Endothelial cell of umbilical vein (primary cell): ENCODE results near the gene RASSF3. TPM values are rescaled to one million over a fixed set of nuclear protein-coding genes. Genes with fewer than 3 reads are reported as not detected.

Experiments
- BruUV-seq: library from RNA; stranded (reverse); fragments of 400-500 nt; replicated peaks from 2 replicates; lab custom pipeline; 2021; lab: Mats Ljungman, UMichigan
- CTCF ChIA-PET: fragments of 300-600, 350-600 bp; sonication (Branson Sonifier 250); formaldehyde crosslinking; loops from one replicate; lab custom pipeline; 2021; ENCODE audit warnings: antibody characterized with exemption, inconsistent platforms; lab: Charles Lee
- POLR2A ChIA-PET: fragments of 300-600, 350-600 bp; sonication (Branson Sonifier 250); formaldehyde crosslinking; loops from one replicate; lab custom pipeline; 2021; ENCODE audit warnings: antibody characterized with exemption, inconsistent platforms; lab: Charles Lee
- DNase-seq: peaks from one replicate; pipeline ENCODE4 v3.0.0-alpha.2; 2011; ENCODE audit warnings: low read depth, low spot score
- FAIRE-seq: peaks from 2 replicates; lab custom pipeline; 2011; peaks lifted over from hg19 to GRCh38; lab: Jason Lieb, UNC
- H2AFZ ChIP-seq: 2 replicates; pipeline ENCODE4 v1.6.0; 2012; ENCODE audit warnings: low read depth, low read length, control low read depth, inconsistent platforms
- H3K27ac ChIP-seq: 2 replicates; pipeline ENCODE4 v1.5.1; 2011; ENCODE audit warnings: low read depth, mild to moderate bottlenecking, control low read depth, low read length, moderate library complexity; ENCODE audit not compliant: insufficient read depth
- H3K27me3 ChIP-seq, 2 experiments: 2 replicates each; pipeline versions ENCODE4 v1.6.0 to v1.6.1; 2011; ENCODE audit warnings: low read length in 2 of 2, mixed read lengths in 1 of 2; ENCODE audit not compliant: control insufficient read depth in 2 of 2, insufficient read depth in 2 of 2
- H3K36me3 ChIP-seq, 2 experiments: 2 replicates in 1 of 2; 3 replicates in 1 of 2; pipeline ENCODE4 v1.5.1; 2011; ENCODE audit warnings: low read length in 2 of 2, mild to moderate bottlenecking in 1 of 2, moderate library complexity in 1 of 2; ENCODE audit not compliant: control insufficient read depth in 2 of 2, insufficient read depth in 2 of 2; ENCODE audit errors: extremely low read depth in 1 of 2
- H3K4me1 ChIP-seq: 3 replicates; pipeline ENCODE4 v1.5.1; 2011; ENCODE audit warnings: mild to moderate bottlenecking, low read length; ENCODE audit not compliant: control insufficient read depth, insufficient read depth; ENCODE audit errors: extremely low read depth
- H3K4me2 ChIP-seq: 2 replicates; pipeline ENCODE4 v1.6.1; 2011; ENCODE audit warnings: low read length, control low read depth, mixed read lengths; ENCODE audit not compliant: insufficient read depth
- H3K4me3 ChIP-seq, 3 experiments: fragments of 200-600 bp in 1 of 3; sonication (generic), shearing (Covaris generic) in 1 of 3; replicated peaks in 1 of 3; 2 replicates each; pipeline ENCODE4 v1.5.1; 2011 to 2016; ENCODE audit warnings: control low read depth in 3 of 3, low read length in 3 of 3, mild to moderate bottlenecking in 2 of 3, inconsistent platforms in 1 of 3, low read depth in 1 of 3, moderate library complexity in 1 of 3; ENCODE audit not compliant: insufficient read depth in 1 of 3
- H3K79me2 ChIP-seq: 2 replicates; pipeline ENCODE4 v1.6.0; 2012; ENCODE audit warnings: low read length, inconsistent platforms; ENCODE audit not compliant: control insufficient read depth, insufficient read depth
- H3K9ac ChIP-seq: replicated peaks from 2 replicates; pipeline ENCODE3; 2011; ENCODE audit warnings: low read length, control low read depth; ENCODE audit not compliant: insufficient read depth; ENCODE audit errors: extremely low read depth
- H3K9me1 ChIP-seq: replicated peaks from 3 replicates; pipeline ENCODE4 v1.6.0; 2011; ENCODE audit warnings: mild to moderate bottlenecking, low read length; ENCODE audit not compliant: control insufficient read depth, insufficient read depth; ENCODE audit errors: extremely low read depth
- H3K9me3 ChIP-seq: replicated peaks from 2 replicates; pipeline ENCODE4 v1.5.1; 2012; ENCODE audit warnings: low read length, inconsistent platforms; ENCODE audit not compliant: control insufficient read depth, insufficient read depth
- H4K20me1 ChIP-seq: replicated peaks from 2 replicates; pipeline ENCODE3; 2011; ENCODE audit warnings: mild to moderate bottlenecking, low read length; ENCODE audit not compliant: control insufficient read depth, insufficient read depth; ENCODE audit errors: extremely low read depth
- FOS ChIP-seq: IDR thresholded peaks from 2 replicates; pipeline ENCODE4 v1.6.1; 2011; ENCODE audit warnings: mild to moderate bottlenecking, low read length, moderate library complexity, borderline replicate concordance; ENCODE audit not compliant: insufficient read depth
- JUN ChIP-seq: IDR thresholded peaks from 2 replicates; pipeline ENCODE4 v1.6.1; 2011; ENCODE audit warnings: borderline replicate concordance, low read depth; ENCODE audit not compliant: insufficient read length, insufficient read depth
- POLR2A ChIP-seq: IDR thresholded peaks from 2 replicates; pipeline ENCODE4 v1.6.1; 2012; ENCODE audit warnings: low read depth, mild to moderate bottlenecking, control low read depth, low read length
- dilution Hi-C: fragments of 300-500 bp; cut with MboI; formaldehyde crosslinking; loops from one replicate; pipeline ENCODE4 v1.15.0; 2019; ENCODE audit warnings: low sequenced_read_pairs; ENCODE audit not compliant: extremely low pct_ligation_motif_present
- intact Hi-C: fragments of 100-400 bp; cut with micrococcal nuclease; formaldehyde crosslinking; loops from one replicate; pipeline ENCODE4 v1.10.0; 2022
- polyA plus RNA-seq, 4 experiments: library from polyadenylated mRNA; depleted of rRNA in 3 of 4; stranded (reverse) in 3 of 4; unstranded in 1 of 4; fragments of >200 nt; gene quantifications; 2 replicates each; pipeline versions ENCODE4 v1.2.1 to v1.2.3, GENCODE V29; 2011 to 2012; ENCODE audit warnings: missing spikeins in 1 of 4
- total RNA-seq: library from RNA; stranded (reverse); gene quantifications from 2 replicates; pipeline ENCODE4 v1.2.3, GENCODE V29; 2021

The RASSF3 gene
- total and polyA plus RNA-seq, 2 donors (not counting 3 experiments of a cell fraction or from before 2014, with no cell fraction given): 20.2 to 60.8 TPM

GRCh38 chr12:64621257-64621942 is 11.1 kb downstream of the RASSF3 start:
- H3K4me3 ChIP-seq: no peak overlapping the region
- no TSS peak for BruUV-seq
- no peak overlapping the region for H2AFZ ChIP-seq
- no peaks in the 10 kb centered on the region for H3K9me1 ChIP-seq
- FAIRE-seq: no peak
- H3K4me2 ChIP-seq: no peak overlapping the region
- H4K20me1 ChIP-seq: no peaks in the 10 kb centered on the region
- dilution Hi-C loops (no loop called here), intact Hi-C loops (no loop called here)
- peak; percentile 25 for DNase-seq
- H3K27ac ChIP-seq: peak overlapping the region; percentile 97
- peaks cover 83% of the 10 kb centered on the region for H3K4me1 ChIP-seq
- no peak for TF ChIP-seq JUN
- ChIA-PET POLR2A (no interaction called here), CTCF (no interaction called here)
- peaks cover 77% of the 10 kb centered on the region for H3K79me2 ChIP-seq
- H3K36me3 ChIP-seq: no peaks in the 10 kb centered on the region
- no peak overlapping the region for H3K9ac ChIP-seq
- no peaks in the 10 kb centered on the region for H3K9me3 ChIP-seq
- no peaks in the 10 kb centered on the region for H3K27me3 ChIP-seq

GRCh38 chr12:64624035-64624434 is 13.7 kb downstream of the RASSF3 start:
- dilution Hi-C loops (no loop called here), intact Hi-C loops (loop anchor here (1.0 kb wide), 1 partner anchor 122 kb away; no protein-coding TSS in a partner anchor)
- CTCF ChIA-PET: interaction anchor here (1.6 to 2.6 kb wide), 3 partner anchors 65 to 75 kb away, joined by 4 to 16 read pairs (median 9); no protein-coding TSS in a partner anchor
- no peaks in the 10 kb centered on the region for H3K9me1 ChIP-seq
- no peak for FAIRE-seq
- no peaks in the 10 kb centered on the region for H3K9me3 ChIP-seq
- H3K4me3 ChIP-seq: no peak overlapping the region
- no peak overlapping the region for H3K9ac ChIP-seq
- DNase-seq: no peak
- peaks cover 79% of the 10 kb centered on the region for H3K4me1 ChIP-seq
- no peaks in the 10 kb centered on the region for H3K27me3 ChIP-seq
- peak overlapping the region; percentile 89 for H3K27ac ChIP-seq
- no peaks in the 10 kb centered on the region for H3K36me3 ChIP-seq
- TF ChIP-seq POLR2A (no peak), FOS (no peak)
- BruUV-seq: no TSS peak
- peaks cover 80% of the 10 kb centered on the region for H3K79me2 ChIP-seq
- no peak overlapping the region for H3K4me2 ChIP-seq
- H2AFZ ChIP-seq: no peak overlapping the region
- POLR2A ChIA-PET: no interaction called here
- H4K20me1 ChIP-seq: no peaks in the 10 kb centered on the region
